SK-N-MC (cell line): ENCODE results near the gene KCNAB2.

Experiments used
- DNase-seq: peaks from one replicate; pipeline ENCODE4 v3.0.0-alpha.2; 2011; ENCODE audit warnings: low read depth, low spot score
- H3K27ac ChIP-seq: fragments of 200-600 bp; sonication (generic); 2 replicates; pipeline ENCODE4 v1.5.1; 2016; ENCODE audit warnings: mixed run types
- H3K36me3 ChIP-seq: fragments of 200-600 bp; sonication (generic); 2 replicates; pipeline ENCODE4 v1.6.1; 2017; ENCODE audit warnings: antibody characterized with exemption, low read length, mixed read lengths; ENCODE audit not compliant: insufficient read depth
- H3K4me3 ChIP-seq: fragments of 200-600 bp; sonication (generic); 2 replicates; pipeline ENCODE4 v1.5.1; 2016
- H3K9ac ChIP-seq: fragments of 200-600 bp; sonication (generic); 2 replicates; pipeline ENCODE4 v1.8.0; 2017; ENCODE audit warnings: mixed run types, mixed read lengths; ENCODE audit not compliant: insufficient read length
- H3K9me3 ChIP-seq: fragments of 200-600 bp; sonication (generic); 2 replicates; pipeline ENCODE4 v1.6.1; 2017; ENCODE audit warnings: low read depth, mild to moderate bottlenecking, antibody characterized with exemption, low read length, moderate library complexity, mixed read lengths
- EZH2 ChIP-seq: fragments of 200-600 bp; sonication (generic); IDR thresholded peaks from one replicate; pipeline ENCODE4 v1.6.1; 2017; ENCODE audit warnings: antibody characterized with exemption
- FOXP2 ChIP-seq: optimal IDR thresholded peaks from 2 replicates; pipeline ENCODE3; 2011; ENCODE audit warnings: mild to moderate bottlenecking, moderate library complexity; ENCODE audit not compliant: insufficient read depth; ENCODE audit errors: extremely low read length, control extremely low read depth
- POLR2AphosphoS5 ChIP-seq: IDR thresholded peaks from 2 replicates; pipeline ENCODE4 v1.6.1; 2012; ENCODE audit warnings: mild to moderate bottlenecking, low read depth, low read length, borderline replicate concordance

KCNAB2 gene

DNA sequence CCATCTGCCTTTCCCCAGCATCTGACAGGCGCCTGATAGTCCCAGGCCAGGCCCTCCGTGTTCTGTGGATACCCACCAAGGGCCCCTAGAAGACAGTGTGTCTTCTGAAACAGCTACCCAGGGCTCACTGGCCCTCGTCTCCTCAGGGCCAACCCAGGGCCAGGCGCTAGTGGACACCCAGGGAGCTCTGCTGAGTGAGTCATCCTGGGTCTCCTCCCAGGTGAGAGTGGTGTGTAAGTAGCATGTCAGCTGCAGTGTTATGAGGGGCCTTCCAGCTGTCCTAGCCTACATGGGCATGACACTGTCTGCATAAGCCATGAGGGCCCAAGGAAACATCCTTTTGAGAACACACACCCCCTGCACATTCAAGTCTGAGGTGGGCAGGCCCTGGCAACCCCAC lies 97.7 kb downstream of the KCNAB2 start:
- no peaks in the 10 kb centered on the region for H3K9me3 ChIP-seq
- TF ChIP-seq FOXP2 (no peak), EZH2 (no peak), POLR2AphosphoS5 (no peak)
- no peak overlapping the region for H3K9ac ChIP-seq
- no peaks in the 10 kb centered on the region for H3K36me3 ChIP-seq
- no peak for DNase-seq
- no peak overlapping the region for H3K27ac ChIP-seq
- H3K4me3 ChIP-seq, result no peak overlapping the region

DNA sequence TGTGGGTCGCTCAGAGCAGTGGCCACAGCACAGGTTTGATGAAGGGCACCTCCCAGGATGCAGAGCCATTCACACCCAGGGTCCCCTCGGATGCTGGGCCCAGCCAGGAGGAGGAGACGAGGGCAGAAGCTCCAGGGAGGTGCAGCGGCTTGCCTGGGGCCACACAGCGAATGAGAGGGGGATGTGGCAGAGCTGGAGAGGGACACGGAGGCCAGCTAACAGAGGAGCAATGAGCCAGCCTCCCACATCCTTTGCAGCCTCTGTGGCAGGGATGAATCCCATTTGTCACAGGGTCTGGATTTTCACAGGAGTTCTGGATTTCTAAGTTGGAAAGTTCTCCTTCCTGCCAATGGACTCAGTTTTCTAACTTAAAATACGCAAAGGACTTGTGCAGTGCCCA lies 98.5 kb downstream of the KCNAB2 start:
- Histone ChIP-seq H3K4me3 (no peak overlapping the region), H3K36me3 (no peaks in the 10 kb centered on the region), H3K9me3 (no peaks in the 10 kb centered on the region), H3K27ac (no peak overlapping the region), H3K9ac (no peak overlapping the region)
- no peak for TF ChIP-seq POLR2AphosphoS5
- TF ChIP-seq FOXP2, result no peak
- TF ChIP-seq EZH2, result no peak
- no peak for DNase-seq

- Histone ChIP-seq H3K9me3 (no peaks in the 10 kb centered on the region), H3K36me3 (no peaks in the 10 kb centered on the region), H3K4me3 (no peak overlapping the region), H3K27ac (no peak overlapping the region), H3K9ac (no peak overlapping the region)
- no peak for TF ChIP-seq FOXP2
- TF ChIP-seq EZH2, result no peak
- no peak for TF ChIP-seq POLR2AphosphoS5
- DNase-seq, result no peak
Measured at GRCh38 chr1:6144647-6145395, 99.1 kb downstream of the KCNAB2 start.

DNA sequence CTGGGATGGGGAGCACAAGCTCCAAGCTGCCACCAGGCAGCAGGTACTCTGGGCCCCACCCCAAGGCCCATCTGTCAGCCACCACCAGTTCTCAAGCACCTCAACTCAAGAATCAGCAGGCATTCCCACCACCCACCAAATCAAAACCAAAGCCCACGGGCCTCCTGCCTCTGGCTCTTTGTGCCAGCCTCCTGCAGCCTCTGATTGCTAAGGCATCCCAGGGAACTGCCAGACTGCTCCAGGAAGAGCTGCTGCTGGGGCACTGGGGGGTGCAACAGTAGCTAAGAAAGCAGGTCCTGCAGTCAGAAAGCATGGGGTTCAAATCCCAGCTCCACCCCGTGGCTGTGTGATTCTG lies 99.7 kb downstream of the KCNAB2 start:
- no peak for TF ChIP-seq FOXP2
- no peak for TF ChIP-seq POLR2AphosphoS5
- TF ChIP-seq EZH2, result no peak
- no peaks in the 10 kb centered on the region for H3K36me3 ChIP-seq
- no peak overlapping the region for H3K27ac ChIP-seq

GRCh38 chr1:6145864-6146410 lies 100.2 kb downstream of the KCNAB2 start:
- H3K4me3 ChIP-seq, result no peak overlapping the region
- H3K36me3 ChIP-seq, result no peaks in the 10 kb centered on the region
- no peak for DNase-seq
- H3K9ac ChIP-seq, result no peak overlapping the region
- H3K27ac ChIP-seq, result no peak overlapping the region
- no peak for TF ChIP-seq EZH2
- TF ChIP-seq FOXP2, result no peak
- TF ChIP-seq POLR2AphosphoS5, result no peak
- H3K9me3 ChIP-seq, result no peaks in the 10 kb centered on the region

More for the DNA sequence above, 99.7 kb downstream of the KCNAB2 start:
- Histone ChIP-seq H3K9me3 (no peaks in the 10 kb centered on the region), H3K9ac (no peak overlapping the region), H3K4me3 (no peak overlapping the region)
- no peak for DNase-seq

GRCh38 chr1:6148497-6149241 lies 103.0 kb downstream of the KCNAB2 start:
- Histone ChIP-seq H3K9ac (no peak overlapping the region), H3K36me3 (no peaks in the 10 kb centered on the region), H3K4me3 (peak overlapping the region; percentile 70), H3K9me3 (no peaks in the 10 kb centered on the region), H3K27ac (no peak overlapping the region)
- TF ChIP-seq POLR2AphosphoS5 (no peak), FOXP2 (no peak), EZH2 (no peak)
- DNase-seq, result no peak

- no peak for DNase-seq
- TF ChIP-seq EZH2 (no peak), POLR2AphosphoS5 (no peak), FOXP2 (no peak)
- Histone ChIP-seq H3K27ac (no peak overlapping the region), H3K4me3 (no peak overlapping the region), H3K36me3 (no peaks in the 10 kb centered on the region), H3K9me3 (no peaks in the 10 kb centered on the region), H3K9ac (no peak overlapping the region)
Measured at GRCh38 chr1:6149597-6149996, 103.9 kb downstream of the KCNAB2 start.

DNA sequence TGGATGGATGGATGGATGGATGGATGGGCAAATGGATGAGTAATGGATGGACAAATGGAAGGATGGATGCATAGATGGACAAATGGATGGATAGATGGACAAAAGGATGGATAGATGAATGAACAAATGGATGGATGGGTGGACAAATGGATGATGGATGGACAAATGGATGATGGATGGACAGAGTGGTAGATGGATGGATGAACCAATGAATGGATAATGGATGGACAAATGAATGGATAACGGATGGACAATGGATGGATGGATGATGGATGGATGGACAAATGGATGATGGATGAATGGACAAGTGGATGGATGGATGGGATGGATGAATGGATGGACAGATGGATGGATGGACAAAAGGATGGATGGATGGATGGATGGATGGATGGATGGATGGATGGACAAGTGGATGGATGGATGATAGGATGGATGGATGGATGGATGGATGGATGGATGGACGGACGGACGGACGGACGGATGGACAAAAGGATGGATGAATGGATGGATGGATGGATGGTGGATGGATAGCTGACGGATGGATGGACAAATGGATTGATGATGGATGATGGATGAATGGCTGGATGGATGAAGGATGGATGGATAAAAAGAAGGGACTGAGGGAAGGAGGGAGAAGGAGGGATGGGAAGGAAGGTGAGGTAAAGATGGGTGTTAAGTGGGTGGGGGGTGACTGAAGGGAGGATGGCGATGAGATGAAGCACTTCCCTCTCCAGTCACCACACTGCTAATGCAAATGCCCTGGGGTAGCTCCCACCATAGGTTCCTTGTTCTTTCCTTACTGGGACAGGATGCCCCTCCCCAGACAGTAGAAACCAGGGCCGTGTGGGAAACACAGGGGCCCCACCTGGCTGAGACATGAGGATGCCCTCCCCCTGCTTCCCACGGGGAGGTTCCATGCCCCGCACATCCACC lies 104.6 kb downstream of the KCNAB2 start:
- no peaks in the 10 kb centered on the region for H3K36me3 ChIP-seq
- H3K27ac ChIP-seq, result no peak overlapping the region
- TF ChIP-seq POLR2AphosphoS5 (no peak), FOXP2 (no peak), EZH2 (no peak)
- H3K4me3 ChIP-seq, result no peak overlapping the region
- DNase-seq, result no peak
- no peak overlapping the region for H3K9ac ChIP-seq
- no peaks in the 10 kb centered on the region for H3K9me3 ChIP-seq
